DND-41 (cell line): ENCODE results near the gene RBPJL.

Experiments used
- EZH2 ChIP-seq: IDR thresholded peaks from 3 replicates; pipeline ENCODE4 v1.6.1; 2012; ENCODE audit warnings: borderline replicate concordance, low read depth, mild to moderate bottlenecking, moderate library complexity, low read length, inconsistent platforms; ENCODE audit not compliant: severe bottlenecking
- TF ChIP-seq, protein P1 (sequence below): IDR thresholded peaks from 2 replicates; pipeline ENCODE4 v1.5.1; 2012; ENCODE audit warnings: borderline replicate concordance, low read length, moderate library complexity, mild to moderate bottlenecking; ENCODE audit not compliant: poor library complexity, severe bottlenecking; ENCODE audit errors: extremely low read depth

GRCh38 chr20:45361793-45362192, 55.2 kb downstream of the RBPJL start:
- TF ChIP-seq, protein P1, sequence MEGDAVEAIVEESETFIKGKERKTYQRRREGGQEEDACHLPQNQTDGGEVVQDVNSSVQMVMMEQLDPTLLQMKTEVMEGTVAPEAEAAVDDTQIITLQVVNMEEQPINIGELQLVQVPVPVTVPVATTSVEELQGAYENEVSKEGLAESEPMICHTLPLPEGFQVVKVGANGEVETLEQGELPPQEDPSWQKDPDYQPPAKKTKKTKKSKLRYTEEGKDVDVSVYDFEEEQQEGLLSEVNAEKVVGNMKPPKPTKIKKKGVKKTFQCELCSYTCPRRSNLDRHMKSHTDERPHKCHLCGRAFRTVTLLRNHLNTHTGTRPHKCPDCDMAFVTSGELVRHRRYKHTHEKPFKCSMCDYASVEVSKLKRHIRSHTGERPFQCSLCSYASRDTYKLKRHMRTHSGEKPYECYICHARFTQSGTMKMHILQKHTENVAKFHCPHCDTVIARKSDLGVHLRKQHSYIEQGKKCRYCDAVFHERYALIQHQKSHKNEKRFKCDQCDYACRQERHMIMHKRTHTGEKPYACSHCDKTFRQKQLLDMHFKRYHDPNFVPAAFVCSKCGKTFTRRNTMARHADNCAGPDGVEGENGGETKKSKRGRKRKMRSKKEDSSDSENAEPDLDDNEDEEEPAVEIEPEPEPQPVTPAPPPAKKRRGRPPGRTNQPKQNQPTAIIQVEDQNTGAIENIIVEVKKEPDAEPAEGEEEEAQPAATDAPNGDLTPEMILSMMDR, result no peak
- no peak for TF ChIP-seq EZH2
